Measurements from ENCODE around the gene PVR.

The PVR gene

DNA sequence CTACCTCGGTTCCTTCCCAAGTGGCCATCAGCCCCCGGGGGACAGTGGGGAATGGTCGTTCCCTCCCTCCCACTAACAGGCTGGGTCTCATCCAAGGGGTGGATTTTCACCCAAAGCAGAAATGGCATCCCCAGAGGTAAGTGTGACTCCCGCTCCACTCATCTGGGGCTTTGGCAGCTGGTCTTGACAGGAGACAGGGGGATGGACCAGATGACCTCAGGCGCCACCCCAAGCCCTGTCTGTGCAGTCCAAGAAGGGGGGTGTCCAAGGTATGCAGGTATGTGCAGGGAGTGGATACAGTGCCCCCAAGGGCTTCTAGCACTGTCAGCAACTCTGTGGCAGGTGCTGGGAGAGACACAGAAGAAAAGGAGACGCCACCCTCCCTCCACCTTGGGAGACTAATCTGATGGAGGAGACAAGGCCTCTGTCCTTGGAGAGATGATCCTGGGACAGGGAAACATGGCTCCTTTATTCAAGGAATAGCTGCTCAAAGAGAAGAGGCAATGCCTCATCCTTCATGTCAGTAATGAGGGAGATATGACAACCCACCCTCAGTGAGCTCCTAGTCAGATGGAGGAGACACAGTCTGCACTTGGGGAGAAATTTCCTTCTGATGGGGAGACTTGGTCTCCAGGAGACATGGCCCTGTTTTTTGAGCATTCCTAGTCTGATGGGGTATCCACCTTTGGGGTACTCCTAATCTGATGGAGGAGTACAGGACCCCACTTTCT is 63.0 kb downstream of the PVR start:
- ATAC-seq: no peak
- TF ChIP-seq ZNF565 (CRISPR knock-in tag; conservative IDR thresholded peaks at IDR 0.05; ENCODE audit: low read depth) (no peak), ARNTL (CRISPR knock-in tag; IDR thresholded peaks at IDR 0.05; ENCODE audit: borderline replicate concordance, low read depth) (no peak), ZNF8 (CRISPR knock-in tag; IDR thresholded peaks at IDR 0.05) (no peak), ZC3H10 (CRISPR knock-in tag; IDR thresholded peaks at IDR 0.05) (no peak), PPARA (CRISPR knock-in tag; IDR thresholded peaks at IDR 0.05; ENCODE audit: borderline replicate concordance) (no peak), BACH2 (CRISPR knock-in tag; IDR thresholded peaks at IDR 0.05; ENCODE audit: borderline replicate concordance) (no peak), CSRNP3 (CRISPR knock-in tag; IDR thresholded peaks at IDR 0.05) (no peak), ZNF70 (CRISPR knock-in tag; IDR thresholded peaks at IDR 0.05) (no peak), ESRRG (CRISPR knock-in tag; IDR thresholded peaks at IDR 0.05) (no peak), POU6F1 (CRISPR knock-in tag; IDR thresholded peaks at IDR 0.05; ENCODE audit: borderline replicate concordance, low read depth) (no peak), RARB (CRISPR knock-in tag; IDR thresholded peaks at IDR 0.05) (no peak), SNAI2 (CRISPR knock-in tag; IDR thresholded peaks at IDR 0.05) (no peak), GLIS3 (CRISPR knock-in tag; IDR thresholded peaks at IDR 0.05) (no peak), CREB5 (CRISPR knock-in tag; IDR thresholded peaks at IDR 0.05; ENCODE audit: low read depth) (no peak), ISL1 (CRISPR knock-in tag; IDR thresholded peaks at IDR 0.05) (no peak)

DNA sequence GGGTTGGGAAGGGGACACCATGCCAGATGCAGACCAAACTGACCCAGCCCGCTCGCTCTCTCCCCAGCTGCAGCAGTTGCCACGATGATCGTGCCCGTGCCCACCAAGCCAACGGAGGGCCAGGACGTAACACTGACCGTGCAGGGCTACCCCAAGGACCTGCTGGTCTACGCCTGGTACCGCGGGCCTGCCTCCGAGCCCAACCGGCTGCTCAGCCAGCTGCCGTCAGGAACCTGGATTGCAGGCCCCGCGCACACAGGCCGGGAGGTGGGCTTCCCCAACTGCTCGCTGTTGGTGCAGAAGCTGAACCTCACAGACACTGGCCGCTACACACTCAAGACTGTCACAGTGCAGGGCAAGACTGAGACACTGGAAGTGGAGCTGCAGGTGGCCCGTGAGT is 64.1 kb downstream of the PVR start:
- ATAC-seq: no peak
- TF ChIP-seq OSR1 (CRISPR knock-in tag; IDR thresholded peaks at IDR 0.05): no peak
- TF ChIP-seq ZFP3 (CRISPR knock-in tag; IDR thresholded peaks at IDR 0.05): no peak
- TF ChIP-seq ZFP30 (CRISPR knock-in tag; IDR thresholded peaks at IDR 0.05): no peak
- TF ChIP-seq TSHZ2 (CRISPR knock-in tag; IDR thresholded peaks at IDR 0.05): no peak
- TF ChIP-seq ISL1 (CRISPR knock-in tag; IDR thresholded peaks at IDR 0.05): no peak
- TF ChIP-seq RARB (CRISPR knock-in tag; IDR thresholded peaks at IDR 0.05): no peak
- no peak for TF ChIP-seq CSDC2 (CRISPR knock-in tag; IDR thresholded peaks at IDR 0.05)
- no peak for TF ChIP-seq PPARA (CRISPR knock-in tag; IDR thresholded peaks at IDR 0.05; ENCODE audit: borderline replicate concordance)
- TF ChIP-seq SNAI2 (CRISPR knock-in tag; IDR thresholded peaks at IDR 0.05): no peak

GRCh38 chr19:44708940-44709339 is 65.2 kb downstream of the PVR start:
- TF ChIP-seq BACH2 (CRISPR knock-in tag; IDR thresholded peaks at IDR 0.05; ENCODE audit: borderline replicate concordance): no peak
- no peak for TF ChIP-seq ZFP3 (CRISPR knock-in tag; IDR thresholded peaks at IDR 0.05)
- TF ChIP-seq ARNTL (CRISPR knock-in tag; IDR thresholded peaks at IDR 0.05; ENCODE audit: borderline replicate concordance, low read depth): no peak
- no peak for TF ChIP-seq POU6F1 (CRISPR knock-in tag; IDR thresholded peaks at IDR 0.05; ENCODE audit: borderline replicate concordance, low read depth)
- TF ChIP-seq PATZ1 (CRISPR knock-in tag; IDR thresholded peaks at IDR 0.05; ENCODE audit: borderline replicate concordance): no peak
- no peak for TF ChIP-seq ESRRG (CRISPR knock-in tag; IDR thresholded peaks at IDR 0.05)
- TF ChIP-seq CSRNP3 (CRISPR knock-in tag; IDR thresholded peaks at IDR 0.05): no peak
- TF ChIP-seq RARB (CRISPR knock-in tag; IDR thresholded peaks at IDR 0.05): no peak
- no peak for TF ChIP-seq PPARA (CRISPR knock-in tag; IDR thresholded peaks at IDR 0.05; ENCODE audit: borderline replicate concordance)
- TF ChIP-seq ZNF8 (CRISPR knock-in tag; IDR thresholded peaks at IDR 0.05): no peak
- no peak for TF ChIP-seq ISL1 (CRISPR knock-in tag; IDR thresholded peaks at IDR 0.05)
- no peak for TF ChIP-seq OSR1 (CRISPR knock-in tag; IDR thresholded peaks at IDR 0.05)
- no peak for TF ChIP-seq CREB5 (CRISPR knock-in tag; IDR thresholded peaks at IDR 0.05; ENCODE audit: low read depth)
- no peak for TF ChIP-seq ZC3H10 (CRISPR knock-in tag; IDR thresholded peaks at IDR 0.05)
- TF ChIP-seq GLIS3 (CRISPR knock-in tag; IDR thresholded peaks at IDR 0.05): no peak
- no peak for TF ChIP-seq TCF4 (CRISPR knock-in tag; IDR thresholded peaks at IDR 0.05; ENCODE audit: borderline replicate concordance)
- ATAC-seq: no peak

Measured in SK-N-SH treated with all-trans-retinoic acid at 6 μM for 48 hours (cell line).